PFSK-1 (cell line): ENCODE results near the gene TPM3.

Experiments used
- FOXP2 ChIP-seq: optimal IDR thresholded peaks from 2 replicates; pipeline ENCODE3; 2011; ENCODE audit warnings: borderline replicate concordance, control low read depth, inconsistent platforms; ENCODE audit not compliant: insufficient read depth; ENCODE audit errors: extremely low read length, extremely low read depth
- POLR2AphosphoS5 ChIP-seq: IDR thresholded peaks from 2 replicates; pipeline ENCODE4 v1.6.1; 2012; ENCODE audit warnings: low read depth, mild to moderate bottlenecking, control low read depth, low read length, moderate library complexity
- SIN3A ChIP-seq: IDR thresholded peaks from 2 replicates; pipeline ENCODE4 v1.6.1; 2012; ENCODE audit warnings: mild to moderate bottlenecking, low read length, moderate library complexity, borderline replicate concordance; ENCODE audit not compliant: insufficient read depth
- TAF1 ChIP-seq: IDR thresholded peaks from 2 replicates; pipeline ENCODE4 v1.6.1; 2012; ENCODE audit warnings: low read length, control low read depth, borderline replicate concordance; ENCODE audit not compliant: insufficient read depth
- TF ChIP-seq, protein P1 (sequence below), 2 experiments: IDR thresholded peaks; 2 replicates each; pipeline versions ENCODE4 v1.6.1 to v1.8.0; 2011 to 2012; ENCODE audit warnings: low read depth in 2 of 2, low read length in 2 of 2, control low read depth in 1 of 2, inconsistent platforms in 1 of 2, mild to moderate bottlenecking in 1 of 2, moderate library complexity in 1 of 2; ENCODE audit not compliant: insufficient read depth in 1 of 2

TPM3 gene

DNA sequence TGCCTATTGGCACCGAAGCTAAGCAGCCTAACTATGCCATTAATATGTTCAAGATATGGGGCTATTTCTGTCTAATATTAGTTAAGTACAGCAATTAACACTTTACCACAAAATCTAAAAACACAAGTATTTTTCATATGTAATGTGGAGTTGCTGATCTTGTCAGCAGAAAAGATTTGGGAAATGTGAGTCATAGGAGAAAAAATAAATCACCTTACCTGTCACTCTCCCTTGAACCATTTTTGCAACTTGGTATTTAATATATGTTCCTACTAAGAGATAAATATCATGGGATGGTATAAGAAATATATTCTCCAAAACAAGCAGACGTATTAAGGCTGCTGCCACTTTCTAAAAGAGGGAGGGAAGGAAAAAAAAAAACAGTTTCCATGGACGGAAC lies 54.0 kb downstream of the TPM3 start:
- TF ChIP-seq POLR2AphosphoS5 (no peak), FOXP2 (no peak), TAF1 (no peak), SIN3A (no peak)
- TF ChIP-seq, protein P1, sequence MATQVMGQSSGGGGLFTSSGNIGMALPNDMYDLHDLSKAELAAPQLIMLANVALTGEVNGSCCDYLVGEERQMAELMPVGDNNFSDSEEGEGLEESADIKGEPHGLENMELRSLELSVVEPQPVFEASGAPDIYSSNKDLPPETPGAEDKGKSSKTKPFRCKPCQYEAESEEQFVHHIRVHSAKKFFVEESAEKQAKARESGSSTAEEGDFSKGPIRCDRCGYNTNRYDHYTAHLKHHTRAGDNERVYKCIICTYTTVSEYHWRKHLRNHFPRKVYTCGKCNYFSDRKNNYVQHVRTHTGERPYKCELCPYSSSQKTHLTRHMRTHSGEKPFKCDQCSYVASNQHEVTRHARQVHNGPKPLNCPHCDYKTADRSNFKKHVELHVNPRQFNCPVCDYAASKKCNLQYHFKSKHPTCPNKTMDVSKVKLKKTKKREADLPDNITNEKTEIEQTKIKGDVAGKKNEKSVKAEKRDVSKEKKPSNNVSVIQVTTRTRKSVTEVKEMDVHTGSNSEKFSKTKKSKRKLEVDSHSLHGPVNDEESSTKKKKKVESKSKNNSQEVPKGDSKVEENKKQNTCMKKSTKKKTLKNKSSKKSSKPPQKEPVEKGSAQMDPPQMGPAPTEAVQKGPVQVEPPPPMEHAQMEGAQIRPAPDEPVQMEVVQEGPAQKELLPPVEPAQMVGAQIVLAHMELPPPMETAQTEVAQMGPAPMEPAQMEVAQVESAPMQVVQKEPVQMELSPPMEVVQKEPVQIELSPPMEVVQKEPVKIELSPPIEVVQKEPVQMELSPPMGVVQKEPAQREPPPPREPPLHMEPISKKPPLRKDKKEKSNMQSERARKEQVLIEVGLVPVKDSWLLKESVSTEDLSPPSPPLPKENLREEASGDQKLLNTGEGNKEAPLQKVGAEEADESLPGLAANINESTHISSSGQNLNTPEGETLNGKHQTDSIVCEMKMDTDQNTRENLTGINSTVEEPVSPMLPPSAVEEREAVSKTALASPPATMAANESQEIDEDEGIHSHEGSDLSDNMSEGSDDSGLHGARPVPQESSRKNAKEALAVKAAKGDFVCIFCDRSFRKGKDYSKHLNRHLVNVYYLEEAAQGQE (IDR thresholded peaks at IDR 0.05; ENCODE audit: insufficient read depth in 1 of 2, low read depth in 2 of 2, low read length in 2 of 2), result no peak

DNA sequence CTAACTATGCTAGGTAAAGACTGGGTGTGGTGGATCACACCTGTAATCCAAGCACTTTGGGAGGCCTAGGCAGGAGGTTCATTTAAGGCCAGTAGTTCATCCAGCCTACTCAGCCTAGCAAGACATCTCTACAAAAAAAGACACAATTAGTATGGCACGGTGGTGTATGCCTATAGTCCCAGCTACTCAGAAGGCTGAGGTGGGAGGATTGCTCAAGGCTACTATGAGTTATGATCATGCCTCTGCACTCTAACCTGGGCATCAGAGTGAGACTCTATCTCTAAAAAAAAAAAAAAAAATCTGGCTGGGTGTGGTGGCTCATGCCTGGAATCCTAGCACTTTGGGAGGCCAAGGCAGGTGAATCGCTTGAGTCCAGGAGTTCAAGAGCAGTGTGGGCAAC lies 58.6 kb downstream of the TPM3 start:
- TF ChIP-seq, protein P1 (IDR thresholded peaks at IDR 0.05; ENCODE audit: insufficient read depth in 1 of 2, low read depth in 2 of 2, low read length in 2 of 2), result no peak
- TF ChIP-seq SIN3A (no peak), POLR2AphosphoS5 (no peak), TAF1 (no peak), FOXP2 (no peak)

DNA sequence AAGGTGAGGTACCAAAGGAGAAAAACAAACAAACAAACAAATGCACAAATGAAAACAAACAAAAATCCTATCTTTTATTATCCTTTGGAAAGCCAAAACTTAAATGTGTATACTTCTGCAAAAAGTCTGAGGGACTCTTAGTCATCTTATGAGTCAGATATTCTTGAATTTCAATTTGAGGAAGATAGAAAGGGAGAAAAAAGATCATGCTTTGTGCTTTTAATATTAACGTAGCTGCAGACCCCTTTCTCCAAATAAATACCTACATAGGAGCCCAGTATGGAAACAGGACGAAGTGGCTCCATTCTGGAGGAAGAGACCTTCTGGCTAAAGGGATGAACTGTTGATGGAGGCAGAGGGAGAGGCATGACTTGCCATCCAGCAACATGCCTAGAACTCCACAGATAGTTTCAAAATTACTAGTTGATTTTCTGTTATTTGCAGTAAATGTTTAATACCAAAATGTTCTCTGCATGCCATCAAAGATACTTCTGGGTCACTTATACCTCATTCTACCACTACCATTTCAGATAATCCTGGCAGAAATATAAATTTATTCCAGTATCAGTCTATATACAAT lies 62.4 kb downstream of the TPM3 start:
- TF ChIP-seq SIN3A, result no peak

DNA sequence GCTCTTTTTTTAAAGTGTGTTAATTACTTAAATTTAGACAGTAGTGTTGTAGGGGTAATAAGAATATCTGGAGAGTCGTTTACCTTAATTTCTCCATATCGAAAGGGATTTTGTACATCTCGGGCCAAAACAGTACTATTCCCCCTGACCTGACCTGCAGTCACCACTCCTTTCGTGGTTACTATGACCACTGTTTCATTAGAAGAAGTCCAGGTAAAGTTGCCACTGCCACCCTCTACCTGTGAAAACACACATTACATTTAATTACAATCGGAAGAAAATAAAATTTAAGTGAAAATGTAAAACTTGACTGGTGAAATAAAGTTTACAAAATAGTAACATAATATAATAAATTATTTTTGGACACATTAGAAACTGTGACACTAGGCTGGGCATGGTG lies 74.3 kb downstream of the TPM3 start:
- no peak for TF ChIP-seq POLR2AphosphoS5
- TF ChIP-seq TAF1, result no peak
- no peak for TF ChIP-seq FOXP2
- TF ChIP-seq SIN3A, result no peak
- TF ChIP-seq, protein P1 (IDR thresholded peaks at IDR 0.05; ENCODE audit: insufficient read depth in 1 of 2, low read depth in 2 of 2, low read length in 2 of 2), result no peak

DNA sequence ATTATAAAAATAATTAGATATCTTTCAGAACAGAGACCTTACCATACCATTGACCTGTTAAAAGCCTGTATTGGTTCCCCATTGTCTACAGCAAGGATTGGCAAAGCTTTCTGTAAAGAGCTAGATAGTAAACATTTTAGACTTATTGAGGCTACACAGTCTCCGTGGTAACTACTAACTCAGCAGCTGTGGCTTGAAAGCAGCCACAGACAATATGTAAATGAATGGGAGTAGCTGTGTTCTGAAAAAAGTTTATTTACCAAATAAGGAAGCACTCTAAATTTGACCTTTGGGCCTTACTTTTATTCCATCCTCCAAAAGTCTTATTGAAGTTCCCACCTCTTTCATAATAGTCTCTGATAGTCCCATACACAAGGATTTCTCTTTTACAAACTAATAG lies 76.7 kb downstream of the TPM3 start:
- TF ChIP-seq TAF1 (no peak), SIN3A (no peak), POLR2AphosphoS5 (no peak), FOXP2 (no peak)
- TF ChIP-seq, protein P1 (IDR thresholded peaks at IDR 0.05; ENCODE audit: insufficient read depth in 1 of 2, low read depth in 2 of 2, low read length in 2 of 2), result no peak
